GM10248 (cell line): ENCODE measurements around the gene ZNF385A.

Source experiments
- CTCF ChIA-PET: fragments of 300-600 bp; sonication (Branson Sonifier 250); formaldehyde crosslinking; extraction: SDS; loops from one replicate; lab custom pipeline; 2021; ENCODE audit warnings: antibody characterized with exemption; lab: Yijun Ruan, JAX
- POLR2A ChIA-PET: fragments of 350-650 bp; sonication (Branson Sonifier 250); formaldehyde crosslinking; extraction: SDS; loops from one replicate; lab custom pipeline; 2020; ENCODE audit warnings: antibody characterized with exemption; lab: Yijun Ruan, JAX
- DNase-seq: peaks from one replicate; pipeline ENCODE4 v3.0.0; 2012; ENCODE audit errors: extremely low spot score
- TF ChIP-seq, protein P1 (sequence below): IDR thresholded peaks from 2 replicates; pipeline ENCODE4 v1.5.1; 2012; ENCODE audit warnings: mild to moderate bottlenecking, low read depth; ENCODE audit errors: extremely low read depth, missing control alignments, control extremely low read depth

ZNF385A gene

DNA sequence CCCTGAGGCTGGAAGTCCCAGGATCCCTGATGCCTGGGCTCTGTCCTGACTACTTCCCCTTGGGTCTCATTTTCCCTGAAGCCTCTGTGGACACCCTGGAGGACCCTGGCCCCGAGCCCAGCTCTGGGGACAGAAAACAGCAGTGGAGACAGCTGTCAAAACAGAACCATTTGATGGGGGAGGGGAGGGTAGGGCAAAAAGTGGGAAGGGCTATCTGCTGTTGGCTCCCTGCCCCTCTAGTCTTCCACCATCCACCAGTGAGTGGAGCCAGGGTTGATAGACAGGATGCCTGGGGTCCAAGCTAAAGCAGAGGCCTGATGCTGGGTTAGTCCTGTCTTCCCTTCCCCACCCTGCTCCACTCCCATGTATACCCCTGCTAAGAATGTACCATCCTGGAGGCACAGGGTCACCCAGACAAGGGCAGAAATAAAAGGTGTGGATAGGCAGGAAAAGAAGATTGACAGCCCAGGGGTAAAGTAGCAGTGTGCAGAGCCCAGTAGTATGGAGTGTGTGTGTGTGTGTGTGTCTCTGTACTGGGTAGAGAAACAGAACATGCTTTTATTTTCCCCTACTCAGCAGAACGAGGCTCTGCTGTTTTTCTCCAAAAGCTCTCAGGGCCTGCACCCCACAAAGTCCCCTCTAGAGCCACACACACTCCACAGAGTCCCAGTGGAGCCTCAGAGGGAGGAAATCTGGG, 9.8 kb downstream of the ZNF385A start:
- DNase-seq, result no peak
- POLR2A ChIA-PET, result no interaction called here
- CTCF ChIA-PET, result interaction anchor here (0.8 to 5.9 kb wide), 10 partner anchors 14 to 160 kb away, joined by 3 to 49 read pairs (median 4); partner anchors contain the start of gene COPZ1
- TF ChIP-seq, protein P1, sequence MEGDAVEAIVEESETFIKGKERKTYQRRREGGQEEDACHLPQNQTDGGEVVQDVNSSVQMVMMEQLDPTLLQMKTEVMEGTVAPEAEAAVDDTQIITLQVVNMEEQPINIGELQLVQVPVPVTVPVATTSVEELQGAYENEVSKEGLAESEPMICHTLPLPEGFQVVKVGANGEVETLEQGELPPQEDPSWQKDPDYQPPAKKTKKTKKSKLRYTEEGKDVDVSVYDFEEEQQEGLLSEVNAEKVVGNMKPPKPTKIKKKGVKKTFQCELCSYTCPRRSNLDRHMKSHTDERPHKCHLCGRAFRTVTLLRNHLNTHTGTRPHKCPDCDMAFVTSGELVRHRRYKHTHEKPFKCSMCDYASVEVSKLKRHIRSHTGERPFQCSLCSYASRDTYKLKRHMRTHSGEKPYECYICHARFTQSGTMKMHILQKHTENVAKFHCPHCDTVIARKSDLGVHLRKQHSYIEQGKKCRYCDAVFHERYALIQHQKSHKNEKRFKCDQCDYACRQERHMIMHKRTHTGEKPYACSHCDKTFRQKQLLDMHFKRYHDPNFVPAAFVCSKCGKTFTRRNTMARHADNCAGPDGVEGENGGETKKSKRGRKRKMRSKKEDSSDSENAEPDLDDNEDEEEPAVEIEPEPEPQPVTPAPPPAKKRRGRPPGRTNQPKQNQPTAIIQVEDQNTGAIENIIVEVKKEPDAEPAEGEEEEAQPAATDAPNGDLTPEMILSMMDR, result no peak

DNA sequence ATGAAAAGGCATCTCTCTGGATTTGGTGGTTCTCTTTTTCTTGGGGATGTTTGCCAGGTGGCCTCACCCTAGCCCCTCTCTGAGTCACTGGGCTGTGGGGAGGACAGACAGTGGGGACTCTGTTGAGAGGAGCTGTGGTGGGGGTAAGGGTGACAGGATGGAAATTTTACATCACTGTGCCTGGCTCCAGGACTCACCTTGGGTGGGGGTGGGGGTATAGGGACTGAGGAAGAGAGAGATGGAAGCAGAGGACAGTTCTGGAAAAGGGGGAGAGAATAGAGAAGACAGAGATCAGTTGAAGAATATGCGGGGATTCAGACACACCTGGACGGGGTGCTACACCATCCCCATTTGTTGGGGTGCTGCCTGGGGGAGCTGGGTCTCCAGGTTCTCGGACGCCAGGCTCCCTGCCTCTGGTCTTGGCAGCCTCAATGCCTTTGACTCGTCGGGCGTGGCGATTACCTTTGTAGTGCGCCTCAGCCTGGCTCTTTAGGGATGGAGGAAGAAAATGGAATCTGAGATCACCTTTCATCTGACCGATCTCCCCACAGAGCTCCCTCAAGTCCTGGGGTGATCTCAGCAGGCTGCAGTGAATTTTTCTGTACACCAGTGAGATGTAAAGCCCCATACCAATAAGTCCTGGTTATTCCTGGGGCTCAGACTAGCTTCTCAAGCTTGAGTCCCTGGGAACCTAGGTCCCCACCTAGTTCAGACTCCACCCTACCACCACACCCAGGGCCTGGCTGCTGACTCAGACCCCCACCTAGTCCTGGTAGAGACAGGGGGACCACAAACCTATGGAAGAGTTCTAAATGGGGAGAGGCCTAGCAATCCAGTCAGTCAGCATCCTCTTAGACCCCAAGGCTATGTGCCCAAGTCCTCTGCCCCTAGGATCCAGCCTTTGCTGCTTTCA, 10.6 kb downstream of the ZNF385A start:
- TF ChIP-seq, protein P1, result no peak
- POLR2A ChIA-PET, result no interaction called here
- no peak for DNase-seq
- CTCF ChIA-PET, result interaction anchor here (1.0 to 5.9 kb wide), 8 partner anchors 14 to 172 kb away, joined by 3 to 49 read pairs (median 6); partner anchors contain the start of gene COPZ1

DNA sequence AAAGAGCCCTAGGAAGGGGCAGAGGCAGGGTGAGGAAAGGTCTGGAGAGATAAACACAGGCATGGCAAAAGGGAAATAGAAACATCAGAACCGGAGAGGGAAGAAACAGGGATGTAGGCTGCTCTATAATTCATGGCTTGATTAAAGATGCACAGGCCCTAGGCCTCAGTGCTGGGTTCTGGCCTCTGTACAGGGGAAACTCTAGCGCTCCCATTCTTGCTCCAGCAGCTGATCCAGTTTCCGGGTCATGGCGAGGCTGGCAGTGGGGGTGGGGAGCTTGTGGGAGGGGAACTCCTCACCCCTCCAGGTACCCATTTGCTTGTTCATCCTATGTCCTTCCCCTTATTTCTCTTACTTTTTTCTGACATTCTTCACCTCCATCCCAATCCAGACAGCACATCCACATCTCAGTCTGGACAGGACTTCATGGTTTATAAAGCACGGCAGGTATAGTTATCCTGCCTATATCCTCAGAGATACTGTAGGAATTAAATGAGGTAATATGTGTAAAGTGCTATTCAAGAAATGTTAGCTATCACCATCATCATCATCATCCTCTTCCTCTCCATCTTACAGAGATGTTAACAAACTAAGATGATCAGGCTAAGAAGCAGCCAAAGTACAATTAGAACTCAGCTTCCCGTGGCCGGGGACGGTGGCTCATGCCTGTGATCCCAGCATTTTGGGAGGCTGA, 12.3 kb downstream of the ZNF385A start:
- DNase-seq, result no peak
- CTCF ChIA-PET, result interaction anchor here (0.9 to 5.9 kb wide), 9 partner anchors 8 to 350 kb away, joined by 3 to 49 read pairs (median 12); partner anchors contain the start of gene COPZ1
- TF ChIP-seq, protein P1, result no peak
- POLR2A ChIA-PET, result no interaction called here

DNA sequence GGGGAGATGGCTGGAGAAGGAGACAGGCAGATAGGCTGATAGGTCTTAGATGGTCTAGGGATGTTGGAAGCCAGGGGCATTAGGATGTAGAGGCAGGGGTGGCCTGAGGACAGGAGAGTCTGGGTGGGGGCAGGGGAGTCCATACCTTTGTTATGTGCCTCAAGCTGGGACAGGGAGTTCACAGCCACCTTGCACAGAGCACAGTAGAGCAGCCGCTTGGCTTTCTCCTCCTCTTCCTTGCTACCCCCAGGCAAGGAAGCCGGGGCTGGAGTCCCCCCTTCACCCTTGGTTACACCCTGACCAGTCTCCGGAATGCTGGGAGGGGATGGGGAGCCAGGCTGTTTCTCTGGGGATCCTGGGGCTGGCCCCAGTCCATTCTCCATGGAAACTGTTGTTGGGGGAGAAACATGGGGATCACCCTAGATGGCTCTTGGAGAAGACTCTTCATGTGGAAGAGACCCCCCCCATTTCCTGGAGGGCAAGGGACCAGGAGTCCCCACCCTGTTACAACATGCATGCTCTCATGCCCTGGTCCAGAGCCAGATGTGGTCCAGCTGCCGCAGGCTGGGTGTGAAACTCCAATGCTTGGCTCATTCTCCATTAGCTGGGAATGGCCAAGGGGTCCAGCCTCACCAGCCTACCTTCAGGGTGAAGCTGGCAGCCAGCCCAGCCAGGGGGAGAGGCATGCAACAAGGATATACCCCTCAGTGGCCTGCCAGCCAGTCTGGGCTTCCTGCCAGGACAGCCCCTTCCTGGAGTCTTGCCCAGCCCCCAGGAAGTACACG, 13.0 kb downstream of the ZNF385A start:
- TF ChIP-seq, protein P1, result no peak
- DNase-seq, result no peak
- POLR2A ChIA-PET, result no interaction called here
- CTCF ChIA-PET, result interaction anchor here (1.0 to 5.9 kb wide), 13 partner anchors 9 to 166 kb away, joined by 3 to 49 read pairs (median 9); partner anchors contain the start of gene COPZ1

DNA sequence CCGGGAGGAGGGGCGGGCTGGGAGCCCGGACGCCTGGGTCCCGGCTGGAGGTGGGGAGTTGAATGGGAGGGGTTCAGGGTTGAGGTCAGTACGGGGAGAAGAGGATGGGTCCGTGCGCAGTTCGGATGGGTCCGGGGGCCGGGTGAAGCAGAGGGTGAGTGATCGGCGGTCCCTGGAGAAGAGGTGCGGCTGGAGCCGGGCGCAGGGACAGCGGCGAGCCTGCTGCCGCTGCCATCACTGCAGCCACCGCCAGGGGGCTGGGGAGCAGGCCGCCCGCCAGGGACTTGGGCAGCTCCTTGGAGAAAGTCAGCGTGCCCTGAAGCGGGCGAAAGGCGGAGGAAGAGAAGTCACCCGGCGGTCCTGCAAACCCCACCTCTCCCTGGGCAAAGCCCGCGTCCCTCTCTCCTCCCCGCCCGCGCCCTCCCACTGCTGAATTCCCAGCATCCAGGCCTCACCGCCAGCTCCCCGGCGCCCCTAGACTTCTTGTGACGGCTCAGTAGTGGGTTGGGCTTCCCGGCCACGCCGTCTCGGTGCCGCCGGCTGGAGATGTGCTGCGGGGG, 14.3 kb downstream of the ZNF385A start:
- TF ChIP-seq, protein P1, result peak; percentile 11
- peak; percentile 72 for DNase-seq
- ChIA-PET CTCF (interaction anchor here (1.4 to 5.9 kb wide), 7 partner anchors 10 to 156 kb away, joined by 7 to 49 read pairs (median 13); no protein-coding TSS in a partner anchor), POLR2A (no interaction called here)
